HepG2 (cell line): ENCODE data around the gene TBC1D16. TPM values are rescaled to one million over a fixed set of nuclear protein-coding genes. Genes with fewer than 3 reads are reported as not detected.
A peak's percentile ranks its signal among the peaks of the same experiment; 100 is the strongest.

Experiments used
- ATAC-seq: fragments of 200-7000 bp; cut with Tn5 transposase; 3 replicates; pipeline ENCODE4 v1.9.1; 2020; ENCODE audit warnings: mild to moderate bottlenecking, moderate library complexity
- BruUV-seq: library from RNA; stranded (reverse); fragments of 400-500 nt; replicated peaks from 2 replicates; lab custom pipeline; 2021; lab: Mats Ljungman, UMichigan
- CTCF ChIA-PET: fragments of 300-600 bp; formaldehyde crosslinking; extraction: SDS; loops from one replicate; lab custom pipeline; 2021; ENCODE audit warnings: low total read pairs, inconsistent platforms, low intra/inter-chr PET ratio; lab: Yijun Ruan, JAX
- POLR2A ChIA-PET: fragments of 350-600 bp; sonication (Branson Sonifier 250); formaldehyde crosslinking; loops from one replicate; lab custom pipeline; 2020; ENCODE audit warnings: antibody characterized with exemption, inconsistent platforms; lab: Yijun Ruan, JAX
- DNase-seq: peaks from one replicate; pipeline ENCODE4 v3.0.0-alpha.2; 2015; ENCODE audit warnings: low spot score
- FAIRE-seq: peaks from 3 replicates; lab custom pipeline; 2011; peaks lifted over from hg19 to GRCh38; lab: Jason Lieb, UNC
- H2AFZ ChIP-seq: one replicate; pipeline ENCODE4 v1.6.1; 2011; ENCODE audit warnings: low read length, inconsistent platforms
- H3K27ac ChIP-seq: fragments of 300-600 bp; 3 replicates; pipeline ENCODE4 v1.8.0; 2011; ENCODE audit warnings: mixed run types, mild to moderate bottlenecking, mixed read lengths, low read length, inconsistent platforms; ENCODE audit not compliant: insufficient read depth; ENCODE audit errors: extremely low read length
- H3K27me3 ChIP-seq, 2 experiments: fragments of 200-600 bp in 1 of 2; 2 replicates in 1 of 2; 3 replicates in 1 of 2; pipeline versions ENCODE4 v1.6.0 to v1.8.0; 2011; ENCODE audit warnings: low read length in 2 of 2, mild to moderate bottlenecking in 2 of 2, moderate library complexity in 2 of 2, inconsistent platforms in 1 of 2; ENCODE audit not compliant: insufficient read depth in 2 of 2, control insufficient read depth in 1 of 2
- H3K36me3 ChIP-seq, 2 experiments: fragments of 200-600 bp in 1 of 2; replicated peaks in 1 of 2; 2 replicates in 1 of 2; 3 replicates in 1 of 2; pipeline versions ENCODE4 v1.5.1 to v1.8.0; 2011; ENCODE audit warnings: low read length in 2 of 2, inconsistent platforms in 1 of 2; ENCODE audit not compliant: insufficient read depth in 2 of 2, control insufficient read depth in 1 of 2
- H3K4me1 ChIP-seq: 2 replicates; pipeline ENCODE4 v1.5.1; 2012; ENCODE audit warnings: low read length, inconsistent platforms; ENCODE audit not compliant: insufficient read depth
- H3K4me2 ChIP-seq: 2 replicates; pipeline ENCODE4 v1.6.0; 2011; ENCODE audit warnings: low read depth, low read length, inconsistent platforms
- H3K4me3 ChIP-seq, 3 experiments: fragments of 200-600 bp in 1 of 3; sonication (generic), shearing (Covaris generic) in 1 of 3; replicated peaks in 1 of 3; 2 replicates each; pipeline ENCODE4 v1.5.1; 2011 to 2016; ENCODE audit warnings: low read length in 3 of 3, inconsistent platforms in 2 of 3, low read depth in 2 of 3, mild to moderate bottlenecking in 2 of 3, control low read depth in 1 of 3, mixed read lengths in 1 of 3; ENCODE audit not compliant: insufficient read depth in 1 of 3
- H3K79me2 ChIP-seq: one replicate; pipeline ENCODE4 v1.6.1; 2011; ENCODE audit warnings: low read length, inconsistent platforms; ENCODE audit not compliant: insufficient read depth
- H3K9ac ChIP-seq: 2 replicates; pipeline ENCODE4 v1.6.0; 2011; ENCODE audit warnings: mild to moderate bottlenecking, low read depth, low read length, inconsistent platforms; ENCODE audit not compliant: insufficient read depth
- H3K9me3 ChIP-seq: 2 replicates; pipeline ENCODE4 v1.5.1; 2012; ENCODE audit warnings: mild to moderate bottlenecking, low read length
- H4K20me1 ChIP-seq: 2 replicates; pipeline ENCODE4 v1.6.0; 2011; ENCODE audit warnings: inconsistent platforms, mild to moderate bottlenecking, low read length, moderate library complexity; ENCODE audit not compliant: insufficient read depth
- AGO1 ChIP-seq: fragments of 200-400 bp; formaldehyde crosslinking; IDR thresholded peaks from 2 replicates; pipeline ENCODE4 v1.6.1; 2017; ENCODE audit warnings: mild to moderate bottlenecking, low read depth, low read length, moderate library complexity; ENCODE audit not compliant: poor library complexity, severe bottlenecking
- CAMTA2 ChIP-seq: sonication (generic); formaldehyde crosslinking; IDR thresholded peaks from 2 replicates; pipeline ENCODE4 v1.4.0; 2020; ENCODE audit warnings: mild to moderate bottlenecking, missing genetic modification reagents, borderline replicate concordance
- CTCF ChIP-seq: sonication (generic); formaldehyde crosslinking; IDR thresholded peaks from 2 replicates; pipeline ENCODE4 v1.5.0; 2020; ENCODE audit warnings: mild to moderate bottlenecking, missing genetic modification reagents, moderate library complexity
- DNMT1 ChIP-seq: sonication (generic); formaldehyde crosslinking; IDR thresholded peaks from 2 replicates; pipeline ENCODE4 v1.5.1; 2020; ENCODE audit warnings: mild to moderate bottlenecking, missing genetic modification reagents
- HNRNPK ChIP-seq: fragments of 200-400 bp; formaldehyde crosslinking; IDR thresholded peaks from 2 replicates; pipeline ENCODE4 v1.6.1; 2018; ENCODE audit warnings: low read length, low read depth, moderate library complexity, mild to moderate bottlenecking; ENCODE audit not compliant: poor library complexity, severe bottlenecking
- HNRNPL ChIP-seq: fragments of 200-400 bp; formaldehyde crosslinking; IDR thresholded peaks from 2 replicates; pipeline ENCODE4 v1.6.1; 2017; ENCODE audit warnings: mild to moderate bottlenecking, low read depth, low read length
- HNRNPLL ChIP-seq: fragments of 200-400 bp; formaldehyde crosslinking; IDR thresholded peaks from 2 replicates; pipeline ENCODE4 v1.6.1; 2017; ENCODE audit warnings: mild to moderate bottlenecking, low read depth, low read length; ENCODE audit not compliant: poor library complexity, severe bottlenecking
- MEIS2 ChIP-seq: sonication (generic); formaldehyde crosslinking; IDR thresholded peaks from 2 replicates; pipeline ENCODE4 v1.9.0; 2021; ENCODE audit warnings: mild to moderate bottlenecking, missing genetic modification reagents
- MTA1 ChIP-seq: sonication (generic); formaldehyde crosslinking; IDR thresholded peaks from 2 replicates; pipeline ENCODE4 v1.4.0; 2020; ENCODE audit warnings: missing genetic modification reagents, mild to moderate bottlenecking, borderline replicate concordance
- MTF2 ChIP-seq: sonication (generic); formaldehyde crosslinking; IDR thresholded peaks from 2 replicates; pipeline ENCODE4 v1.5.0; 2020; ENCODE audit warnings: missing genetic modification reagents, borderline replicate concordance
- MXD1 ChIP-seq: sonication (generic); formaldehyde crosslinking; IDR thresholded peaks from 2 replicates; pipeline ENCODE4 v1.4.0; 2020; ENCODE audit warnings: mild to moderate bottlenecking, missing genetic modification reagents
- SATB2 ChIP-seq: sonication (generic); formaldehyde crosslinking; IDR thresholded peaks from 2 replicates; pipeline ENCODE4 v1.5.0; 2020; ENCODE audit warnings: missing genetic modification reagents
- SP2 ChIP-seq: sonication (generic); formaldehyde crosslinking; IDR thresholded peaks from 2 replicates; pipeline ENCODE4 v1.5.1; 2020; ENCODE audit warnings: mild to moderate bottlenecking, missing genetic modification reagents
- ZFP90 ChIP-seq: sonication (generic); formaldehyde crosslinking; IDR thresholded peaks from 2 replicates; pipeline ENCODE4 v1.8.0; 2022; ENCODE audit warnings: missing genetic modification reagents, mild to moderate bottlenecking, inconsistent platforms, borderline replicate concordance
- ZNF160 ChIP-seq: sonication (generic); formaldehyde crosslinking; IDR thresholded peaks from 2 replicates; pipeline ENCODE4 v1.8.0; 2022; ENCODE audit warnings: mild to moderate bottlenecking, inconsistent platforms, missing genetic modification reagents
- ZNF274 ChIP-seq: sonication (generic); formaldehyde crosslinking; IDR thresholded peaks from 2 replicates; pipeline ENCODE4 v1.5.1; 2020; ENCODE audit warnings: mild to moderate bottlenecking, missing genetic modification reagents
- ZNF547 ChIP-seq: sonication (generic); formaldehyde crosslinking; IDR thresholded peaks from 2 replicates; pipeline ENCODE4 v1.5.1; 2020; ENCODE audit warnings: mild to moderate bottlenecking, missing genetic modification reagents
- ZNF619 ChIP-seq: sonication (generic); formaldehyde crosslinking; IDR thresholded peaks from 2 replicates; pipeline ENCODE4 v1.4.0; 2020; ENCODE audit warnings: mild to moderate bottlenecking, missing genetic modification reagents
- ZNF790 ChIP-seq: sonication (generic); formaldehyde crosslinking; IDR thresholded peaks from 2 replicates; pipeline ENCODE4 v1.8.0; 2022; ENCODE audit warnings: missing genetic modification reagents, mild to moderate bottlenecking, borderline replicate concordance
- WGBS: methylation state at CpG from one replicate; pipeline ENCODE4 v1.1.6; 2017; ENCODE audit warnings: low lambda C conversion rate; 5-methylcytosine and 5-hydroxymethylcytosine counted together
- in situ Hi-C: cut with HindIII; loops from 2 replicates; pipeline ENCODE4 v1.10.0; 2017; ENCODE audit warnings: low pct_unique_long_range_greater_than_20kb; ENCODE audit not compliant: extremely low pct_ligation_motif_present
- intact Hi-C: fragments of 100-400 bp; cut with micrococcal nuclease; formaldehyde crosslinking; loops from one replicate; pipeline ENCODE4 v1.10.0; 2022; ENCODE audit not compliant: unreplicated experiment
- polyA plus RNA-seq, 8 experiments: library from polyadenylated mRNA; depleted of rRNA in 3 of 8; stranded (reverse) in 7 of 8; unstranded in 1 of 8; fragments of >200 nt; fragmentation: Illumina TruSeq in 4 of 8; extraction: Trizol in 4 of 8; gene quantifications; 2 replicates each; pipeline versions ENCODE4 v1.2.1 to v1.2.3, GENCODE V29; 2011 to 2016; ENCODE audit warnings: low read depth in 4 of 8, missing spikeins in 1 of 8, mixed read lengths in 1 of 8; ENCODE audit not compliant: insufficient read depth in 1 of 8
- total RNA-seq, 5 experiments: library from RNA; depleted of rRNA; stranded (reverse); fragments of >200 nt; fragmentation: Illumina TruSeq; extraction: Trizol; gene quantifications; 2 replicates each; pipeline ENCODE4 v1.2.3, GENCODE V29; 2016; ENCODE audit warnings: low read depth in 1 of 5

TBC1D16 gene
- total and polyA plus RNA-seq, 2 of the 13 experiments (the other 11 are each of a cell fraction or from before 2014, with no cell fraction given) = 14.9 to 24.9 TPM

GRCh38 chr17:79930062-79930876 is 105.4 kb downstream of the TBC1D16 start:
- Histone ChIP-seq H3K79me2 (no peaks in the 10 kb centered on the region), H3K27ac (no peak overlapping the region), H3K9me3 (no peaks in the 10 kb centered on the region), H3K4me1 (peaks cover 93% of the 10 kb centered on the region), H3K4me3 (peak overlapping the region in 1 of 3 experiments; percentile 45; a peak in 1 of 6 replicates), H3K27me3 (no peaks in the 10 kb centered on the region), H4K20me1 (no peaks in the 10 kb centered on the region), H3K9ac (peak overlapping the region; percentile 41; the same call in 1 of the 2 replicates), H2AFZ (no peak overlapping the region), H3K36me3 (no peaks in the 10 kb centered on the region), H3K4me2 (peak overlapping the region; percentile 66)
- FAIRE-seq (no peak), DNase-seq (no peak), ATAC-seq (no peak)
- intact Hi-C loops (no loop called here), in situ Hi-C loops (no loop called here)
- WGBS = 97% methylated on average over 51 of the region's 59 CpGs
- ChIA-PET POLR2A (interaction anchor here (0.6 to 3.1 kb wide), 10 partner anchors 9 to 133 kb away, joined by 3 to 39 read pairs (median 13); partner anchors contain the start of genes CBX4 and CBX8), CTCF (no interaction called here)
- no TSS peak for BruUV-seq
- TF ChIP-seq ZNF619 (CRISPR knock-in tag) (no peak), CAMTA2 (CRISPR knock-in tag) (no peak), ZNF790 (CRISPR knock-in tag) (no peak), HNRNPL (0 out of 2 replicates have a peak, but pooled peaks have one; percentile 17), DNMT1 (CRISPR knock-in tag) (no peak), ZFP90 (CRISPR knock-in tag) (no peak), MXD1 (CRISPR knock-in tag) (0 out of 2 replicates have a peak, but pooled peaks have one; percentile 32), HNRNPLL (peak; percentile 2), SATB2 (no peak), MEIS2 (no peak), ZNF274 (CRISPR knock-in tag) (no peak), ZNF160 (no peak), ZNF547 (CRISPR knock-in tag) (no peak), MTA1 (CRISPR knock-in tag) (0 out of 2 replicates have a peak, but pooled peaks have one; percentile 8), CTCF (no peak), AGO1 (peak; percentile 14), SP2 (CRISPR knock-in tag) (no peak), HNRNPK (peak; percentile 89), MTF2 (CRISPR knock-in tag) (no peak)
